ENCODE data around the gene MICU1. TPM values are rescaled to one million over a fixed set of nuclear protein-coding genes. Genes with fewer than 3 reads are reported as not detected.

The MICU1 gene
- total RNA-seq, 4 donors from 2014 or later: 24.4 to 195 (median 66.9) TPM

GRCh38 chr10:72601144-72601543 is 24.7 kb downstream of the MICU1 start:
- H3K9me3 ChIP-seq: no peaks in the 10 kb centered on the region
- H3K4me3 ChIP-seq: no peak overlapping the region
- H3K4me1 ChIP-seq: no peaks in the 10 kb centered on the region
- H3K36me3 ChIP-seq: no peaks in the 10 kb centered on the region
- no peak overlapping the region for H3K27ac ChIP-seq
- no peaks in the 10 kb centered on the region for H3K27me3 ChIP-seq
- TF ChIP-seq POLR2A (IDR thresholded peaks at IDR 0.05) (no peak), CTCF (IDR thresholded peaks at IDR 0.05) (no peak)
- DNase-seq: no peak
- intact Hi-C loops (cut with DNase I; ENCODE audit: low total_unique reads): no loop called here

GRCh38 chr10:72598769-72599701 is 26.8 kb downstream of the MICU1 start:
- no peak overlapping the region for H3K27ac ChIP-seq
- no peaks in the 10 kb centered on the region for H3K36me3 ChIP-seq
- no peaks in the 10 kb centered on the region for H3K27me3 ChIP-seq
- no peak for DNase-seq
- TF ChIP-seq POLR2A (IDR thresholded peaks at IDR 0.05) (no peak), CTCF (IDR thresholded peaks at IDR 0.05) (no peak)
- H3K4me1 ChIP-seq: no peaks in the 10 kb centered on the region
- H3K4me3 ChIP-seq: no peak overlapping the region
- intact Hi-C loops (cut with DNase I; ENCODE audit: low total_unique reads): no loop called here
- H3K9me3 ChIP-seq: no peaks in the 10 kb centered on the region

- Histone ChIP-seq H3K36me3 (no peaks in the 10 kb centered on the region), H3K27me3 (no peaks in the 10 kb centered on the region), H3K4me3 (no peak overlapping the region), H3K9me3 (no peaks in the 10 kb centered on the region), H3K4me1 (no peaks in the 10 kb centered on the region), H3K27ac (no peak overlapping the region)
- no peak for DNase-seq
- intact Hi-C loops (cut with DNase I; ENCODE audit: low total_unique reads): no loop called here
- TF ChIP-seq POLR2A (IDR thresholded peaks at IDR 0.05) (no peak), CTCF (IDR thresholded peaks at IDR 0.05) (no peak)
These were observed 28.0 kb downstream of the MICU1 start for GRCh38 chr10:72597897-72598296.

- intact Hi-C loops (cut with DNase I; ENCODE audit: low total_unique reads): no loop called here
- H3K27me3 ChIP-seq: no peaks in the 10 kb centered on the region
- H3K27ac ChIP-seq: no peak overlapping the region
- H3K9me3 ChIP-seq: no peaks in the 10 kb centered on the region
- TF ChIP-seq CTCF (IDR thresholded peaks at IDR 0.05): no peak
- no peak for TF ChIP-seq POLR2A (IDR thresholded peaks at IDR 0.05)
- H3K36me3 ChIP-seq: no peaks in the 10 kb centered on the region
- no peak for DNase-seq
- no peak overlapping the region for H3K4me3 ChIP-seq
- no peaks in the 10 kb centered on the region for H3K4me1 ChIP-seq
These were observed 30.4 kb downstream of the MICU1 start for GRCh38 chr10:72595436-72595835.

- H3K27me3 ChIP-seq: no peaks in the 10 kb centered on the region
- H3K4me3 ChIP-seq: no peak overlapping the region
- H3K4me1 ChIP-seq: no peaks in the 10 kb centered on the region
- no peak for TF ChIP-seq POLR2A (IDR thresholded peaks at IDR 0.05)
- no peak for TF ChIP-seq CTCF (IDR thresholded peaks at IDR 0.05)
- no peak for DNase-seq
- H3K9me3 ChIP-seq: no peaks in the 10 kb centered on the region
- no peak overlapping the region for H3K27ac ChIP-seq
- intact Hi-C loops (cut with DNase I; ENCODE audit: low total_unique reads): no loop called here
- H3K36me3 ChIP-seq: no peaks in the 10 kb centered on the region
These were observed 31.9 kb downstream of the MICU1 start for GRCh38 chr10:72593963-72594362.
